Lower leg skin (tissue), 3 donors: Measurements from ENCODE around the gene JMY.
"Not testable (repeated sequence)": the region's sequence is repeated elsewhere in the genome, so short reads cannot be mapped to it uniquely, and the experiment has no call there.

ENCODE experiments used
- POLR2A ChIP-seq, 2 donors: fragments of 450-650 bp; IDR thresholded peaks; one replicate each; pipeline ENCODE4 v1.6.1; 2016 to 2017; ENCODE audit warnings: antibody characterized with exemption in 2 of 2, mild to moderate bottlenecking in 1 of 2, moderate library complexity in 1 of 2
- TF ChIP-seq, protein P1 (sequence below), 3 donors: fragments of 450-650 bp; IDR thresholded peaks; one replicate each; pipeline ENCODE4 v1.5.1; 2016; ENCODE audit warnings: antibody characterized with exemption in 3 of 3, mild to moderate bottlenecking in 3 of 3, moderate library complexity in 2 of 3

DNA sequence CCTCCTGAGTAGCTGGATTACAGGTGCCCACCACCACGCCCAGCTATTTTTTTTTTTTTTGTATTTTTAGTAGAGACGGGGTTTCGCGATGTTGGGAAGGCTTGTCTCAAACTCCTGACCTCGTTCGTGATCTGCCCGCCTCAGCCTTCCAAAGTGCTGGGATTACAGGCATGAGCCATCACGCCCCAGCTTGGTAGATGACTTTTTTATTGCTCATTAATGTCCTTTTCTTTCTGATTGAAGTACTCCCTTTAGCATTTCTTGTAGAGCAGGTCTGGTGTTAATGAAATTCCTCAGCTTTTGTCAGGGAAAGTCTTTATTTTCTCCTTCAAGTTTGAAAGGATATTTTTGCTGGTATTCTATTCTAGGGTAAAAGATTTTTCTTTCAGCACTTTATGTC, 18.1 kb downstream of the JMY start:
- TF ChIP-seq, protein P1, sequence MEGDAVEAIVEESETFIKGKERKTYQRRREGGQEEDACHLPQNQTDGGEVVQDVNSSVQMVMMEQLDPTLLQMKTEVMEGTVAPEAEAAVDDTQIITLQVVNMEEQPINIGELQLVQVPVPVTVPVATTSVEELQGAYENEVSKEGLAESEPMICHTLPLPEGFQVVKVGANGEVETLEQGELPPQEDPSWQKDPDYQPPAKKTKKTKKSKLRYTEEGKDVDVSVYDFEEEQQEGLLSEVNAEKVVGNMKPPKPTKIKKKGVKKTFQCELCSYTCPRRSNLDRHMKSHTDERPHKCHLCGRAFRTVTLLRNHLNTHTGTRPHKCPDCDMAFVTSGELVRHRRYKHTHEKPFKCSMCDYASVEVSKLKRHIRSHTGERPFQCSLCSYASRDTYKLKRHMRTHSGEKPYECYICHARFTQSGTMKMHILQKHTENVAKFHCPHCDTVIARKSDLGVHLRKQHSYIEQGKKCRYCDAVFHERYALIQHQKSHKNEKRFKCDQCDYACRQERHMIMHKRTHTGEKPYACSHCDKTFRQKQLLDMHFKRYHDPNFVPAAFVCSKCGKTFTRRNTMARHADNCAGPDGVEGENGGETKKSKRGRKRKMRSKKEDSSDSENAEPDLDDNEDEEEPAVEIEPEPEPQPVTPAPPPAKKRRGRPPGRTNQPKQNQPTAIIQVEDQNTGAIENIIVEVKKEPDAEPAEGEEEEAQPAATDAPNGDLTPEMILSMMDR (IDR thresholded peaks at IDR 0.05): not testable (repeated sequence)
- TF ChIP-seq POLR2A (IDR thresholded peaks at IDR 0.05): not testable (repeated sequence)
